IPS-11a (cell line): ENCODE results near the gene LSM4.

Experiments
- H3K4me3 ChIP-seq: one replicate; pipeline ENCODE4 v1.5.1; 2013; ENCODE audit warnings: low read depth, low read length, control low read depth

Gene LSM4

DNA sequence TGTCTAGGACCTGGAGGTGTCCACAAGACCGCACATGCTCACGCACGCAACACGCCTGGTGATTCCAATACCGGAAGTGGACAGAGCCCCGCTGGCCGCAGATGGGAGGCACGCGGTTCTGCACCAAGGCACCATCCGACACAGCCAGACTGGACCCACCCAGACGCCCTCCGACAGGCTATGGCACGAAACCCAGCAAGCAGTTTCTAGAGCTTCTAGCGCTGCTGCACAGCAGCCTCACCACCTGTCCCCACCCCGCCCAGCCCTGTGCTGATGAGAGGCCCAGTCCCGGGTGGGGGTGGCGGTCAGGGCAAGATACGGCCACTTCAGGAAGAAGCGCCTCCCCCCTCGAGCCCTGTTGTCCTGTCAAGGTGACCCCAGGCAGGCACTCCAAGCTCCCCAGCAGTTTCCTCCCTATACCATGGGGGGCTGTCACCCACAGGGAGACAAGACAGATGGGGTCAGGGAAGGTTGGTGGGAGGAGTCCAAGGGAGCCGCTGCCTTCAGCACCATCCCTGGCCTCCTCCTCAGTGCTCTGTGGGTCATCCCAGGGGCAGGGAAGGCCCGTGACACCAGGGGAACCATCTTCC is 11.3 kb downstream of the LSM4 start:
- H3K4me3 ChIP-seq: no peak overlapping the region

DNA sequence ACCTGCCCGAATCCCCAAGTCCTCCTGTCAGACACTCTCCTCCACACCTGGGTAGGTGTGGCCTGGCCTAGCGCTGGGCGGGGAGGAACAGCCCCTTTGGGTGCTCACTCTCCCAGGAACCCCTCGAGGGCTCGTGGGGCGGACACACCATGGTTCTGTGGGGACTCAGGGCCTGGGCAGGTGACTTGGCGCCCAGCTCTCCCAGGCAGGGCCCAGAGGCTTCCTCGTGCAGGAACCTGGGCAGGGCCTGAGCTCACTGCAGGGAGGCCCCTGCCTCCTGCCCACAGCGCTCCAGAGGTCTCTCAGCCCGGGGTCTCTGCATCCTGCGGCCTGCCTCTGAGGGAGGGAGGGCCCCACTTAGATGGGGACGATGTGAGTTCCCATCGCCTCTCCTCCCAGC is 11.9 kb downstream of the LSM4 start:
- no peak overlapping the region for H3K4me3 ChIP-seq

DNA sequence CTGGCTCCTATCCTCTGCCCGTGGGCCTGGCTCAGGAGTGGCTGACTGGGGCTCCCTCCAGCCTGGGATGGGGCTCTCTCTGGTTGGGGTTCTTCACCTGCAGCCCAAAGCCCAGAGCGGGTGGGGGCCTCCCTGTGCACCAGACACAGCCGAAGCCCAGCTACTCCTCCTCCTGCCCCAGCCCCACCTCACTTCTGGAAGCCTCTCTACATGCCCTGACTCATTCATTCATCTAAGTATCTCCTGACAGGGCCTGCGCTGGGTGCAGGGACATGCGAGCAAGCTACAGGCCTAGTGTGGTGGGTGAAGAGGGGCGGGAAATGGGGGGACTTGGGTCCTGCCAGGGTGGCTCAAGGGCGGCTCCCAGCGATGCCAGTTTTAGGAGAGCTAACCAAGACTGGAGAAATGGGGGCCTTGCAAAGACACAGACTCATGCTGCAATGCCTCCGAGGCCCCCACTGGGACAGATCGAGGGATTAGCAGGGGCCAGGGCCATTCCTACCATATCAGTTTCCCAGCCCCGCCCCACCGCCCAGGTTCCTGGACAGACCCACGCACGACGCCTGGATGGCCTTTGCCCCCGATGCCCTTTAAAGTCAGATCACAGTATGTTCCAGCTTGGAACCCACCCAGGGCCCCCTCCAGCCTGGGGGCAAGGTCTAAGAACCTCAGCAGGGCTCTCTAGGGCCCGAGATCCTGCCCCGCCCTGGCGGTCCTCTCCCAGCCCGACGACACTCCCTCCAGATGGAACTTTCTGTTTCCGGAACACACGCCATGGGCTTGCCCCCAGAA is 12.6 kb downstream of the LSM4 start:
- no peak overlapping the region for H3K4me3 ChIP-seq

DNA sequence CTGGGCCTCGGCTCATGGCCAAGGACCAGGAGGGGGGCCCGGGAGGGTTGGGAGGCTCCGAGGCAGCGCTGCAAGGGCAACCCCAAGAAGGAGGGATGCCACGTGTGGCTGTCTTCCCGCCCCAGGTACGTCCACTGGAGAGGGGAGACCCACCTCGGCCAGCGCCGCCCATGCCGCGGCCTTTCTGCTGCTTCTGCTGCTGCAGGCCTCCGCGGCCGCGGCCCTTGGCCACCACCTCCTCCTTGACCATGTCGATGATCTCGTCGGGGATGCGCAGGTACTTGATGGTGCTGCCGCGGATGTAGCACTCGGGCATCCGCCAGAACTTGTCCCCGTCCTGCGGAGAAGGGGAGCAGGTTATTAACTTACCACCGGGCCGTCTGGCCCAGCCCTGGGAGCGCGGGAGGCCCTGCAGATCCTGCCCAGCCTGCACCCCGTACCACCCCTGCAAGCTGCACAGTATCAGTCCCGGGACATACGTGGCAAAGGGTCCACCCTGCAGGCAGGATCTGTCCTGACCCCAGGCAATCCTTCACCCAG is 13.3 kb downstream of the LSM4 start:
- no peak overlapping the region for H3K4me3 ChIP-seq

DNA sequence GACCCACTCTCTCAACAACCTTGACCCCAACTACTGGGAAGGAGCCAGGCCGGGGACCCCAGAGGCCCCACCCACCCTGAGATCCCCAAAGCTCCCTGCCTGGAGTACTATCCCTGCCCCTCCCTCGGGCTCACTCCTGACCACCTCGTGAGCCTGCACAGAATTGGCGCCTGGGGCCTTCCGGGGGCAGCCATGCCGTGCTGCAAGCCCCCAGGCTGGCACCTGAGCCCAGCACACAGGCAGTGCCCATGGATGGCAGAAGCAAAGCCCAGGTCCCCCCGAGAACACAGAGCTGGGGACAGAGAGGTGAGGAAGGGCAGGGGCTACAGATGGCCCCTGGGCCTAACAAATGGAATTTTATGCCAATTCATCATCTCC is 13.9 kb downstream of the LSM4 start:
- no peak overlapping the region for H3K4me3 ChIP-seq

DNA sequence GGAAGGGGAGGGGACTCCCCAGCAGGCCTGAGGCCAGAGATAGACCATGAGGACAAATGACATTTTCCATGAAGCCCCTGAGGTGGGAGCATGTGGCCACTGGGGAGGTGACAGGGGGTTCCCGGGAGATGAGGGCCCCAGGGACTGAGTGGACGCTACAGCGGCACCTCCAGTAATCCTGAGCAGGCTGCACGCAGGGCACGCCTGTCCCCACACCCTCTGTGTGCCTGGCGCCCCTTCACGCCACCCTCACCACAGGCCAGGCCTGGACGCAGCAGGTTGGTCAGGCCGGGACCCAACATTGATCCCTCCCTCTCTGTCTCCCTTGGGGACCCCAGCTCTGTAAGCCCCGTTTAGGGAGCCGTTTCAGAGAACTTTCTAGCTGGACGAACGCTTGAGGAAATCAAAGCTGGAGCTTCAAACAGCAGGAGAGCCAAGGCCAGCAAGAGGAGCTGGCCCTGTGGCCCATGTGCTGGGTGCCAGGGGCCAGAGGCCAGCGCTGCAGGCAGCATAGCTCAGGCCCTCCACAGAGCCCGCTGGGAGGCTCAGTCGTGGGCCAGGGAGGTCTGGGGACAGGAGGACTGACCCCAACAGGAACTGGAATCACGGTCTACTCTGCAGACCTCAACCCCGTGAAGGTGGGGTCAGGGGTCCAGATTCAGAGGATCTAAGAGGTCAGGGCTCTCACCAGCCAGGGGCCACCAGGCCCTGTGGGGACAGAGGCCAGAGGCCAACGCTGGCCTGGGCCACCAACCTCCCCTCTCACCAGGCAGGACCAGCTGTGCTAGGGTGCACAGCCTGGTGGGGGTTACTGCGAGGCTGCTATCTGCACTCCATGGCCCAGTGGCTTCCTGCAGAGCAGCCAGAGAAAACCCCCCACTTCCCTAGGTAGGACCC is 14.6 kb downstream of the LSM4 start:
- H3K4me3 ChIP-seq: no peak overlapping the region

DNA sequence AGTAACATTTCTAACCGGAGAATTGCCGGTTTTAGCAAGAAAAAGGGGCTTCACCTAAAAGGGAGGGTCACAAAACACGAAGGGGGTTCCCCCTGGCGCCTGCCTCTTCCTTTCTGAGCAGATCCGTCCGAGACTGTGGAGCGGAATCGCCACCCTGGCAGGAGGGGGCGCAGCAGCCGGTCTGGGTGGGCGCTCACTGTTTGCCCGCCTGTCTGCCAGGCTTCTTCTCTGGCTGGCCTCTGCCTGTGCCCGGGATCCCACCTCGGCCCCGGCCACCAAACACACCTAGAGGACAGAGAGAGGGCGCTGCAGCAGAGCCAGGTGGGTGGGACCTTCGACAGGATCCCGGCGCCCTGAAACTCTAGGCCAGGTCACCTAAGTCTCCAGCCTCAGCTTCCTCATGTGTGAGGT is 15.6 kb downstream of the LSM4 start:
- H3K4me3 ChIP-seq: no peak overlapping the region

DNA sequence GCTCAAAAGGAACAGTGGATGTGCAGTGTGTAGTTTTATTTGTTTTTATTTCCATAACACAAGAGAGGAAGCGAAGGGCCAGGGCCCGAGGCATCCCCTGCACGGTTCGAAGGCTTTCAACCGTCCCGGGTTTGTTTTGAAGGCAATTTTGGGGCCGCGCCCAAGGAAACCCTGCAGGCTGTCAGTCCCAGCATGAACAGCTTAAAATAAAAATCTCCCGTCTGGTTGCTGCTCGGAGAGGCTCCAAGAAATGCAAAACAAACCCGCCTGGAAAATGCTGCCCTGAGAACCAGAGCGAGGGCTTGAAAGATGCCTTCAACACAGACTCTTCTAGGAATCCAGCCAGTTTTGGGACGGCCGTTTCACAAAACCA is 16.0 kb downstream of the LSM4 start:
- H3K4me3 ChIP-seq: no peak overlapping the region

DNA sequence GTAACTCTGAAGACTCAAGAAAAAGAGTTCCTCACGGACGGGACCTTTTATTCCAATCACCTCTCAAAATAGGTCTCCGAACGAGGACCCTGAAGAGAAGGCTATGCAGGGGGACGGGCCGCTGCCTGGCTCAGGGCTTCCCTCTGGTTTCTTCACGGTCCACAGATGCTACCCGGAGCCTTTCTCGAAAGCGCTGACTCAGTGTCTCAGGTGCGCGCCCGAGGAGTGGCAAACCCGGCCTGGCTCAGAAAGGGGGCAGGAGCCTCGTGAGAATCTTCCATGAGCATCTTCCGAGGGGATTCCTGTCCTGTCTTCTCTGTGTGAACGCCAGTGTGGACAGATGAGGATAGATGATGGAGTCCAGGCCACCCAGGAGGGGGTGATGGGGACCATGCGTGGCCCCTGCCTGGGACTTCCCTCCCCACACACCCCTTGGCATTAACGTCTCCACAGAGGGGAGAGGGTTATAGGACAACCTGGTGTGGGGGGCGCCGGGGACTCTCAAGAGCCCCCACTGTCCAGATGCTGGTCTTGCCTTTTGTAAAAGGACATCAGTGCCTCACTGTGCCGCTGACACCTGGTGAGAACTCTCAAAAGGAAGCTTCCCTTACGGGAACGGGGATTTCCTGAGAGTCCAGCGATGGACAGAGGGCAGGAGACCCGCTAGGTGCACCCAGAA is 16.5 kb downstream of the LSM4 start:
- no peak overlapping the region for H3K4me3 ChIP-seq

DNA sequence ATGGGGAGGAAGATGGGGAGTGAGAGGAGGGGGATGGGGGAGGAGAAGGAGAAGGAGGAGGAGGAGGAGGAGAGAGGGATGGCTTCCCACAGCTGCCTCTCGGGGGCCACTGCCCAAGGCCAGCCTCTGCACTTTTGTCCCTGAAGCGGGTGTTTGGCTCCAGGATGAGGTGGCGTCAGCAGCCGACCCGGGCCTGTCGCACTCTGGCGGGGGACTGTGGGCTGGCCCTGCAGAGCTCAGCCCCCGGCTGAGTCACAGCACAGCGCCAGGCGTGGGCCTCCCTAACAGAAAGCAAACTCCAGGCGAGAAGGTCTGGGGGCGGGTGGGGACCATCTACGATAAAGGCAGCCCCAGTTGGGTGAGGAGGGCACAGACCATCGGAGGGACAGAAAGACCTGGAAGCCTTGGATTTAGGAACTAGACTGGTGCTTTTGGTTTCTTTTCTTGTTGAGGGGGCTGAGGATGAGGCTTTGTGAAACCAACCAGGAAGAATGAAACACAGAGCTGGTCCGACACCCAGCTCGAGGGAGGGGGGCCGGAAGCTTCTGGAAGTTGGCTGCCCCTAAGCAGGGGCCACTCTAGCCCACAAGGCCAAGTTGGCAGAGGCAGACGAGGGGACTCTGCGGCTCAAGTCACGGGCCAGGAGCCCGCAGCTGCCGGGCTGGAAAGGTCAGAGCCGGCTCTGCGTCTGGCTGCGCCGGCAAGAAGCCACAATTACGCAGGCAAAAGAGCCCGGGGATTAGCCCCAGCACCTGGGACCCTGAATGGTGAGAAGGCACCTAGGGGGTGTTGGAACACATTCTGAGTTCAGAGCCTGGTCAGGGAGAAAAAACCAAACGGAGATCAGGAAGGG is 18.2 kb downstream of the LSM4 start:
- no peak overlapping the region for H3K4me3 ChIP-seq

DNA sequence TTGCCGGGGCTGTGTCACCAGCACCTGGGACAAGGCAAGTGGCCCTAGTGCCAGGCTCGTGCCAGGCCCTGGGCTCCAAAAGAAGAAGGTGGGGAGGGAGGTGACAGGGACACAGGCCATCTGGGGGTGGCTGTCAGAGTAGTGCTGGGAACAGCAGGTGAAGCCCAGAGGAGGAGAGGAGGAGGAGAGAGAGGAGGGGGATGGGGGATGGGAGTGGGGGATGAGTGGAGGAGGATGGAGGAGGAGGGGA is 18.7 kb downstream of the LSM4 start:
- H3K4me3 ChIP-seq: no peak overlapping the region

DNA sequence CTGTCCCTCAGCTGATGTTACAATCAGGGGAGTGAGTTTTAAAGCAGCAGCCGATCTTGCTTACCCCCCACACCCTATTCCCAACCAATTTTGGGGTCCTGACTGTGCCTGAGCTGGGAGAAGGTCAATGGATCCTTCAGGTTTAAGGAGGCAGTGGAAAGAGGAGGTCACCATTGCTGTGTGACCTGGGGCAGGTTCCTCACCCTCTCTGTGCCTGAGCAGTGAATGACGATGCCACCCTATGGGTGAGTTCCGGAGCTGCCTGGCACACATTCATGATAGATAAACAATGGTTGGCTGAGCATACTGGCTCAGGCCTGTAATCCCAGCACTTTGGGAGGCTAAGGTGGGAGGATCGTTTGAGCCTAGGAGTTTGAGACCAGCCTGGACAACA is 21.2 kb downstream of the LSM4 start:
- no peak overlapping the region for H3K4me3 ChIP-seq

DNA sequence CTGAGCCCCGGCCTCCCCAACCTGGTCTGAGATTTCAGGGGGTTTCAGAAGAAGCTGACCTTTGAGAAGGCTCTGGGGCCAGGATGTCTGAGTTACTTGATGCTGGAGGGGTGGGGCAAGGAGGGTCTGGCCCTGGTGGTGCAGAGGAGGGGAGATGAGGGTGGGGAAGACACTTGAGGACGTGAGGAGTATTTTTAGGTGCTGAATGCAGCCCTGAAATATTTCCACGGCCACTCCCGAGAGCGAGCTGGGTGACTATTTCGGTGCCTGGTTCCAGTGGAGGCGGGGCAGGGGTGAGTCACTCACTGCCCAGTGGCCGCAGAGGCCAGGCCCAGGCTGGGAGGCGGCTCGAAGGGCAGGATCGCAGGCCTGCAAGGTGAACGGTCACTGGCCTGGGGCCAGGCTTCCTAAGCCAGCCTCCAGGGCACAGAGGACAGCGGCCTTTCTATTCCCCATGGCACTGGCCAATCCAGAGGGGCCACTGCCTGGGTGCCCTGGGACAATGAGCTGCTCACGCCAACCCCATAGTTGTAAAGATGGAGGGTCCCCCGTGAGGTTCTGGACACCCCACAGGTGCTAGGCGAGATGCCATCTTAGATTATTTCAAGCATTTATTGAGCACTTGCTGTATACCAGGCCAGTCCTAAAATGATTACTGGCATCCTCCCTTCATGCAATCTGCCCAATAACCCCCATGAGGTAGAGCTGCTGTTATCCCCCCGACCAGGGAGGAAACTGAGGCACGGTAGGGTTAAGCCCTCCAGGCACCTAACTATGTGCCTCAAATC is 21.8 kb downstream of the LSM4 start:
- H3K4me3 ChIP-seq: no peak overlapping the region

DNA sequence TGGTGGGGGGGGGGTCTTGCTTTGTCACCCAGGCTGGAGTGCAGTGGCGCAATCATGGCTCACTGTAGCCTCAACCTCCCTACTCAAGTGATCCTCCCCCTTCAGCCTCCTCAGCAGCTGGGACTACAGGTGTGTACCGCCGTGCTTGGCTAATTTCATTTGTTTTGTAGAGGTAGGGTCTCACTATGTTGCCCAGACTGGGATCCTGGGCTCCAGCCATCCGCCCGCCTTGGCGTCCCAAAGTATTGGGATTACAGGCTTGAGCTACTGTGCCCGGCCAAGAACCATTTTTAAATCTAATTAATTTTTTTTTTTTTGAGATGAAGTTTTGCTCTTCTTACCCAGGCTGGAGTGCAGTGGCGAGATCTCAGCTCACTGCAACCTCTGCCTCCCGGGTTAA is 23.2 kb downstream of the LSM4 start:
- H3K4me3 ChIP-seq: no peak overlapping the region

DNA sequence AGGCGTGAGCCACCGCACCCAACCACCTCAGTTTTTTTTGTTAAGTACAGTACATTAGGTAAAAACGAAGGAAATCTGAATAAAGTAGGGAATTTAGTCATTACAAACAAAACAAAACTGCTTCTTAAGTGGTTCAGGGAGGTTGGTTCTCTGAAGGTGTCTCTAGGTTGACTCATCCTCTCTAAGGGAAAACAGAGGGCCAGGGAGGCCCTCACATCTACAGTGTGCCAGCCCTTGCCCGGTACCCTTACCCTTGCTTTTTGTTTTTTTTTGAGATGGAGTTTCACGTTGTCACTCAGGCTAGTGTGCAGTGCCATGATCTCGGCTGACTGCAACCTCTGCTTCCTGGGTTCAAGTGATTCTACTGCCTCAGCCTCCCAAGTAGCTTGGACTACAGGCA is 24.3 kb downstream of the LSM4 start:
- H3K4me3 ChIP-seq: no peak overlapping the region

DNA sequence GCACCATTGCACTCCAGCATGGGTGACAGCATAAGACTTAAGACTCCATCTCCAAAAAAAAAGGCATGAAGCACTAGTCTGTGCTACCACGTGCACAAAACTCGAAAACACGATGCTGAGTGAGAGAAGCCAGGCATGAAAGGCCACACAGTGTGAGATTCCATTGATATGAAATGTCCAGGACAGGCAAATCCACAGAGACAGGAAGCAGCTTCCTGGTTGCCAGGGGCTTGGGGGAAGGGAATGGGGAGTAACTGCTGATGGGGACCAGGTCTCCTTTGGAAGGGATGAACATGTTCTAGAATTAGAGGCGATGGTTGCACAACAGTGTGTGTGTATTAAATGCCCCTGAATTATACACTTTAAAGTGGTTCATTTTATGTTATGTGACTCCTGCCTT is 25.6 kb downstream of the LSM4 start:
- no peak overlapping the region for H3K4me3 ChIP-seq

DNA sequence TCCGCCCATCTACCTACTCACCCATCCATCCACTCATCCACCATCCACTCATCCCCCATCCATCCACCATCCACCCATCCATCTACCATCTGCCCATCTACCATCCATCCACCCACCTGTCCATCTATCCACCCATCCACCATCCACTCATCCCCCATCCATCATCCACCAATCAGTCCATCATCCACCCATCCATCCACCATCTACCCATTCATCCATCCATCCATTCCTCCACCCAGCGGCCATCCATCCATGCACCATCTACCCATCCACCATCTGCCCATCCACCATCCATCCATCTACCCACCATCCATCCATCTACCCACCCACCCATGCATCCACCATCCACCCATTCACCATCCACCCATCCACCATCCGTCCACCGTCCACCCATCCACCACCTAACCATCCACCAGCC is 27.8 kb downstream of the LSM4 start:
- H3K4me3 ChIP-seq: no peak overlapping the region

DNA sequence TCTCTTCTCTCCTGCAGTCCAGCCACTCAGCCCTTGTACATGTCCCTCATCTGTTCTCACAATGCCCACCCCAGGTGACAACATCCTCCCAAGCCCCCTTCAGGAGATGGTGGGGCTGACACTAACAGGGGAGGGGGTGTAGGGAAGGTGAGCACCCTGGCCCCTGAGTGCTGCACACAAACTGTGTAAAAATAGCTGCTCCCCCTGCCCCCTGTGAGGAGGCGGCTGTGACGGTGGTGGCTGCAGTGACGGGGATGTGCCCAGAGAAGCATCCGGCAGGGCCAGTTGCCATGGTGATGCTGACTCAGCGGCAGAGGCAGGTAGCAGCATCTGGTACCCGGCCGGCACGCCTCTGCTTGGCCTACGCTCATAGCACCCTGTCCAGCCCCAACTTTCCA is 28.4 kb downstream of the LSM4 start:
- no peak overlapping the region for H3K4me3 ChIP-seq

DNA sequence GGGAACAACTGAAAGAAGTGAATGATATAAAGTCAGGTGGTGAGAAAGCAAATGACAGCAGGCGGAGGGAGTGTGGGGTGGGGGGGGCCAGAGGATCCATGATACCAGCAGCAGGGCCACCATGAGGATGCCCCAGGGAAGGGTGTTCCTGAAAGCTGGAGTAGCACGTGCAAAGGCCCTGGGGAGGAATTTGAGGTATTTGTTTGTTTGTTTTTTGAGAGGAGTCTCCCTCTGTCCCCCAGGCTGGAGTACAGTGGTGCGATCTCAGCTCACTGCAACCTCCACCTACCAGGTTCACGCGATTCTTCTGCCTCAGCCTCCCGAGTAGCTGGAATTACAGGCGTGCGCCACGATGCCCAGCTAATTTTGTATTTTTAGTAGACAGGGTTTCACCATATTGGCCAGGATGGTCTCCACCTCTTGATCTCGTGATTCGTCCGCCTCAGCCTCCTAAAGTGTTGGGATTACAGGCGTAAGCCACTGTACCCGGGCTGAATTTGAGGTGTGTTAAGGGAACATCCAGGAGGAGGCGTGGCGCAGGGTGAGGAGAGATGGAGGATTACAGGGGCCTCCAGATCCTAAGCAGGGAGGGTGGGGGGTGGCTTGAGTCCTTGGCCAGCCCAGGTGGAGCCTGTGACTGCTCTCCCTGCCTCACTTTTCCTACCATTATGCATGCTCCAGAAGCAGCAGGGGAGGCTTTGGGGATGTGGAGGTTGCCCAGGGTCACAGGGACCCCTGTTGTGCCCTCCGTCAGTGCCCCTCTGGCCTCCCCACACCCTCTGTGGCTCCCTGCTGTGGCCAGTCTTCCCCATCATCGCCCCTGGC is 29.0 kb downstream of the LSM4 start:
- H3K4me3 ChIP-seq: no peak overlapping the region
